Hematopoietic multipotent progenitor cell (in vitro differentiated cells): ENCODE measurements around the gene ABCA4. TPM values are rescaled to one million over a fixed set of nuclear protein-coding genes. Genes with fewer than 3 reads are reported as not detected.
"Not testable (repeated sequence)": the region's sequence is repeated elsewhere in the genome, so short reads cannot be mapped to it uniquely, and the experiment has no call there.

Source experiments
- DNase-seq, 3 donors: peaks; one replicate each; pipeline ENCODE4 v3.0.0-alpha.2; 2011 to 2015; ENCODE audit warnings: low read depth in 2 of 3, low spot score in 2 of 3
- total RNA-seq: library from RNA; depleted of rRNA; stranded (reverse); fragments of >200 nt; gene quantifications from one replicate; pipeline ENCODE4 v1.2.3, GENCODE V29; 2012

The ABCA4 gene
- total RNA-seq, 1 donor: not detected

GRCh38 chr1:94011709-94012595, 109.0 kb downstream of the ABCA4 start:
- DNase-seq: no peak

GRCh38 chr1:94011129-94011528, 109.8 kb downstream of the ABCA4 start:
- no peak for DNase-seq

- no peak for DNase-seq
Measured at GRCh38 chr1:94009304-94009703, 111.6 kb downstream of the ABCA4 start.

- DNase-seq: no peak
Measured at GRCh38 chr1:94006604-94007003, 114.3 kb downstream of the ABCA4 start.

- no peak for DNase-seq
Measured at GRCh38 chr1:94004924-94005323, 116.0 kb downstream of the ABCA4 start.

GRCh38 chr1:94002046-94002787, 118.7 kb downstream of the ABCA4 start:
- DNase-seq: no peak

- no peak for DNase-seq
Measured at GRCh38 chr1:94001397-94002045, 119.4 kb downstream of the ABCA4 start.

GRCh38 chr1:94000510-94001282, 120.3 kb downstream of the ABCA4 start:
- DNase-seq: no peak

GRCh38 chr1:93999840-94000415, 121.0 kb downstream of the ABCA4 start:
- DNase-seq: no peak

- not testable (repeated sequence) for DNase-seq
Measured at GRCh38 chr1:93998532-93998931, 122.4 kb downstream of the ABCA4 start.

- no peak for DNase-seq
Measured at GRCh38 chr1:93997756-93998155, 123.2 kb downstream of the ABCA4 start.

GRCh38 chr1:93995837-93996536, 125.0 kb downstream of the ABCA4 start:
- DNase-seq: no peak

- DNase-seq: no peak
Measured at GRCh38 chr1:93993731-93994130, 127.2 kb downstream of the ABCA4 start.

GRCh38 chr1:93992954-93993353, 128.0 kb downstream of the ABCA4 start:
- DNase-seq: no peak

GRCh38 chr1:93992190-93992589, 128.8 kb downstream of the ABCA4 start:
- DNase-seq: no peak

GRCh38 chr1:93991271-93991670, 129.7 kb downstream of the ABCA4 start:
- no peak for DNase-seq

- DNase-seq: not testable (repeated sequence)
Measured at GRCh38 chr1:93990477-93990876, 130.5 kb downstream of the ABCA4 start.

- no peak for DNase-seq
Measured at GRCh38 chr1:93990010-93990409, 130.9 kb downstream of the ABCA4 start.

GRCh38 chr1:93989601-93990000, 131.3 kb downstream of the ABCA4 start:
- DNase-seq: no peak
